ENCODE measurements around the gene CDK2. TPM values are rescaled to one million over a fixed set of nuclear protein-coding genes. Genes with fewer than 3 reads are reported as not detected.
A peak's percentile ranks its signal among the peaks of the same experiment; 100 is the strongest.

Gene CDK2
- total RNA-seq, 2 donors from 2014 or later, result 60.8 to 69.8 TPM

DNA sequence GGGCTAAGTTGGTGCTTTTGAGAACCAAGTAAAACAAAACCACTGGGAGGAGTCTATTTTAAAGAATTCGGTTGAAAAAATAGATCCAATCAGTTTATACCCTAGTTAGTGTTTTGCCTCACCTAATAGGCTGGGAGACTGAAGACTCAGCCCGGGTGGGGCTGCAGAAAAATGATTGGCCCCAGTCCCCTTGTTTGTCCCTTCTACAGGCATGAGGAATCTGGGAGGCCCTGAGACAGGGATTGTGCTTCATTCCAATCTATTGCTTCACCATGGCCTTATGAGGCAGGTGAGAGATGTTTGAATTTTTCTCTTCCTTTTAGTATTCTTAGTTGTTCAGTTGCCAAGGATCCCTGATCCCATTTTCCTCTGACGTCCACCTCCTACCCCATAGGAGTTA lies 5.4 kb downstream of the CDK2 start:
- Histone ChIP-seq H3K27ac (ENCODE audit: low read depth, low read length) (no peak overlapping the region), H3K27me3 (ENCODE audit: control insufficient read depth, insufficient read depth, low read length, poor library complexity, severe bottlenecking) (no peaks in the 10 kb centered on the region), H3K9ac (ENCODE audit: extremely low read depth, low read length, poor library complexity, severe bottlenecking) (no peak overlapping the region), H3K4me1 (ENCODE audit: control insufficient read depth, insufficient read depth, low read length) (peaks cover 10% of the 10 kb centered on the region), H3K9me3 (ENCODE audit: control insufficient read depth, low read length) (no peaks in the 10 kb centered on the region), H3K36me3 (ENCODE audit: control insufficient read depth, insufficient read depth, low read length) (peaks cover 55% of the 10 kb centered on the region), H3K4me3 (ENCODE audit: low read length) (peak overlapping the region; percentile 90)
- TF ChIP-seq, protein P1, sequence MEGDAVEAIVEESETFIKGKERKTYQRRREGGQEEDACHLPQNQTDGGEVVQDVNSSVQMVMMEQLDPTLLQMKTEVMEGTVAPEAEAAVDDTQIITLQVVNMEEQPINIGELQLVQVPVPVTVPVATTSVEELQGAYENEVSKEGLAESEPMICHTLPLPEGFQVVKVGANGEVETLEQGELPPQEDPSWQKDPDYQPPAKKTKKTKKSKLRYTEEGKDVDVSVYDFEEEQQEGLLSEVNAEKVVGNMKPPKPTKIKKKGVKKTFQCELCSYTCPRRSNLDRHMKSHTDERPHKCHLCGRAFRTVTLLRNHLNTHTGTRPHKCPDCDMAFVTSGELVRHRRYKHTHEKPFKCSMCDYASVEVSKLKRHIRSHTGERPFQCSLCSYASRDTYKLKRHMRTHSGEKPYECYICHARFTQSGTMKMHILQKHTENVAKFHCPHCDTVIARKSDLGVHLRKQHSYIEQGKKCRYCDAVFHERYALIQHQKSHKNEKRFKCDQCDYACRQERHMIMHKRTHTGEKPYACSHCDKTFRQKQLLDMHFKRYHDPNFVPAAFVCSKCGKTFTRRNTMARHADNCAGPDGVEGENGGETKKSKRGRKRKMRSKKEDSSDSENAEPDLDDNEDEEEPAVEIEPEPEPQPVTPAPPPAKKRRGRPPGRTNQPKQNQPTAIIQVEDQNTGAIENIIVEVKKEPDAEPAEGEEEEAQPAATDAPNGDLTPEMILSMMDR (conservative IDR thresholded peaks at IDR 0.05), result no peak
- Mint-ChIP-seq H3K9me3 (no peaks in the 10 kb centered on the region), H3K4me1 (peaks cover 35% of the 10 kb centered on the region), H3K27me3 (ENCODE audit: insufficient read depth) (no peaks in the 10 kb centered on the region), H3K4me3 (no peak overlapping the region), H3K27ac (peak overlapping the region; percentile 71), H3K36me3 (ENCODE audit: low read depth) (peaks cover 38% of the 10 kb centered on the region)
- 71 to 85% methylated on average over 2 of the region's 3 CpGs for WGBS, 2 experiments (ENCODE audit: insufficient coverage in 1 of 2, insufficient read length in 1 of 2)
- DNase-seq, result peak; percentile 75

DNA sequence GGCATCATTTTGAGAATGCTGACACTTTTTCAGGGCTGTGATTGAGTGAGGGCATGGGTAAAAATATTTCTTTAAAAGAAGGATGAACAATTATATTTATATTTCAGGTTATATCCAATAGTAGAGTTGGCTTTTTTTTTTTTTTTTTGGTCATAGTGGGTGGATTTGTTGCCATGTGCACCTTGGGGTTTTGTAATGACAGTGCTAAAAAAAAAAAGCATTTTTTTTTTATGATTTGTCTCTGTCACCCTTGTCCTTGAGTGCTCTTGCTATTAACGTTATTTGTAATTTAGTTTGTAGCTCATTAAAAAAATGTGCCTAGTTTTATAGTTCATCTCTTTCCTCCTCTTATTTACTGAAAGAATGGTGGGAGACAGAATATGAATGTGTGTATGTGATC lies 5.8 kb downstream of the CDK2 start:
- Histone ChIP-seq H3K4me3 (ENCODE audit: low read length) (peak overlapping the region; percentile 90), H3K27ac (ENCODE audit: low read depth, low read length) (no peak overlapping the region), H3K9ac (ENCODE audit: extremely low read depth, low read length, poor library complexity, severe bottlenecking) (peak overlapping the region; percentile 75), H3K27me3 (ENCODE audit: control insufficient read depth, insufficient read depth, low read length, poor library complexity, severe bottlenecking) (no peaks in the 10 kb centered on the region), H3K36me3 (ENCODE audit: control insufficient read depth, insufficient read depth, low read length) (peaks cover 59% of the 10 kb centered on the region), H3K4me1 (ENCODE audit: control insufficient read depth, insufficient read depth, low read length) (peaks cover 10% of the 10 kb centered on the region), H3K9me3 (ENCODE audit: control insufficient read depth, low read length) (no peaks in the 10 kb centered on the region)
- Mint-ChIP-seq H3K27ac (peak overlapping the region; percentile 71), H3K27me3 (ENCODE audit: insufficient read depth) (no peaks in the 10 kb centered on the region), H3K9me3 (no peaks in the 10 kb centered on the region), H3K4me1 (peaks cover 34% of the 10 kb centered on the region), H3K36me3 (ENCODE audit: low read depth) (peaks cover 43% of the 10 kb centered on the region), H3K4me3 (no peak overlapping the region)
- TF ChIP-seq, protein P1 (conservative IDR thresholded peaks at IDR 0.05), result no peak
- DNase-seq, result no peak
- WGBS, 2 experiments (ENCODE audit: insufficient coverage in 1 of 2, insufficient read length in 1 of 2), result no CpG with 5 or more reads among the region's 1 CpG

DNA sequence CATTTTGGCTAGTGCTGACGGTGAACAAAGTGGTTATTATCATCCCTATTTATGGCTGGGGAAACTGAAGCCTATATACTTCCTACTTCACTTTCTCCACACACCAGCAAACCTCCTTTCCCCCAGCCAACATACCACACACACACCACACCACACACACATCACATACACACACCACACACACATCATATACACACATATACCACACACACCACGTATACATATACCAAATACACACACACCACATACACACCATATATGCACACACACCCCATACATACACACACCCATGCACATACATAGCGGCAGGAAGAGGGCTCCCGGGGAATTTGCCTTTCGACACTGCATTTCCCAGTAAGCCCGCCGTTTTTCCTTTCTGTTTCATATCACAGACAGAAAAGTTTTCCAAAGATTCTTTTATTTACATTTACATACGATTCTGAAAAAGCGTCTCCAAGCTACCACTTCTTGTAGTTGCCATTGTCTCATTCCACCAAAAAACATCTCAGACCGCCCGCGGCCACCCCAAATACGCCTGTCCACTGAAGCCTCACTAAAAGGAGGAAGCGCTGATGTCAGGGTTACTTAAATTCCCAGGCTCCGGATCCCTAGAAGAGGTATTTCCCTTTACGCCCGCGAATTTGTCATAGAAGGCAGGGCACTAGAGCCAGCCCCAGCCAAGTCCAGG lies 6.4 kb downstream of the CDK2 start:
- peaks cover 47% of the 10 kb centered on the region for H3K36me3 Mint-ChIP-seq (ENCODE audit: low read depth)
- H3K27ac Mint-ChIP-seq, result no peak overlapping the region
- H3K4me3 Mint-ChIP-seq, result no peak overlapping the region
- TF ChIP-seq, protein P1 (conservative IDR thresholded peaks at IDR 0.05), result no peak
- H3K9me3 Mint-ChIP-seq, result no peaks in the 10 kb centered on the region
- H3K9me3 ChIP-seq (ENCODE audit: control insufficient read depth, low read length), result no peaks in the 10 kb centered on the region
- no peak for DNase-seq
- H3K4me1 Mint-ChIP-seq, result peaks cover 28% of the 10 kb centered on the region
- 23 to 30% methylated on average over 12 to 18 of the region's 18 CpGs for WGBS, 2 experiments (ENCODE audit: insufficient coverage in 1 of 2, insufficient read length in 1 of 2)
- H3K4me3 ChIP-seq (ENCODE audit: low read length), result peak overlapping the region; percentile 90
- H3K9ac ChIP-seq (ENCODE audit: extremely low read depth, low read length, poor library complexity, severe bottlenecking), result peak overlapping the region; percentile 75
- peak overlapping the region; percentile 79 for H3K27ac ChIP-seq (ENCODE audit: low read depth, low read length)
- no peaks in the 10 kb centered on the region for H3K27me3 ChIP-seq (ENCODE audit: control insufficient read depth, insufficient read depth, low read length, poor library complexity, severe bottlenecking)
- H3K36me3 ChIP-seq (ENCODE audit: control insufficient read depth, insufficient read depth, low read length), result peaks cover 65% of the 10 kb centered on the region
- peaks cover 9% of the 10 kb centered on the region for H3K4me1 ChIP-seq (ENCODE audit: control insufficient read depth, insufficient read depth, low read length)
- H3K27me3 Mint-ChIP-seq (ENCODE audit: insufficient read depth), result no peaks in the 10 kb centered on the region

All from endodermal cell (in vitro differentiated cells).